Caco-2 (cell line): ENCODE measurements around the gene TRPM4. TPM values are rescaled to one million over a fixed set of nuclear protein-coding genes. Genes with fewer than 3 reads are reported as not detected.

Source experiments
- BruUV-seq: library from RNA; stranded (reverse); fragments of 400-500 nt; replicated peaks from 2 replicates; lab custom pipeline; 2021; lab: Mats Ljungman, UMichigan
- CTCF ChIA-PET: fragments of 300-600 bp; sonication (Branson Sonifier 250); formaldehyde crosslinking; loops from one replicate; lab custom pipeline; 2022; ENCODE audit warnings: antibody characterized with exemption; lab: Charles Lee
- POLR2A ChIA-PET: fragments of 300-600 bp; sonication (Branson Sonifier 250); formaldehyde crosslinking; loops from one replicate; lab custom pipeline; 2022; ENCODE audit warnings: antibody characterized with exemption; lab: Charles Lee
- DNase-seq, 2 experiments: peaks; one replicate each; pipeline versions ENCODE4 v3.0.0 to v3.0.0-alpha.2; 2020 to 2022
- H3K27me3 ChIP-seq: replicated peaks from 2 replicates; pipeline ENCODE4 v1.6.0; 2011; ENCODE audit warnings: low read length; ENCODE audit not compliant: control insufficient read depth, insufficient read depth
- H3K36me3 ChIP-seq: 2 replicates; pipeline ENCODE4 v1.5.1; 2011; ENCODE audit warnings: low read length; ENCODE audit not compliant: control insufficient read depth, insufficient read depth
- H3K4me1 ChIP-seq: fragments of 250-450 bp; sonication (Bioruptor Pico); 2 replicates; pipeline ENCODE4 v1.5.1; 2020; ENCODE audit warnings: mild to moderate bottlenecking
- H3K4me3 ChIP-seq: 2 replicates; pipeline ENCODE4 v1.5.1; 2011; ENCODE audit warnings: low read depth, mild to moderate bottlenecking, control low read depth, low read length
- H3K9me3 ChIP-seq: fragments of 250-450 bp; sonication (Bioruptor Pico); 2 replicates; pipeline ENCODE4 v1.5.1; 2020; ENCODE audit warnings: mild to moderate bottlenecking, moderate library complexity
- H3K27ac Mint-ChIP-seq: one replicate; pipeline ENCODE4 v1.8.0; 2022; ENCODE audit warnings: mixed read lengths; ENCODE audit not compliant: unreplicated experiment
- H3K27me3 Mint-ChIP-seq: one replicate; pipeline ENCODE4 v1.8.0; 2022; ENCODE audit warnings: mixed read lengths; ENCODE audit not compliant: insufficient read depth, unreplicated experiment
- H3K36me3 Mint-ChIP-seq: one replicate; pipeline ENCODE4 v1.8.0; 2022; ENCODE audit warnings: mild to moderate bottlenecking, mixed read lengths; ENCODE audit not compliant: insufficient read depth, unreplicated experiment
- H3K4me1 Mint-ChIP-seq: one replicate; pipeline ENCODE4 v1.8.0; 2022; ENCODE audit warnings: low read depth, mixed read lengths; ENCODE audit not compliant: unreplicated experiment
- H3K4me3 Mint-ChIP-seq: one replicate; pipeline ENCODE4 v1.8.0; 2022; ENCODE audit warnings: mild to moderate bottlenecking, moderate library complexity, mixed read lengths; ENCODE audit not compliant: unreplicated experiment
- H3K9me3 Mint-ChIP-seq: one replicate; pipeline ENCODE4 v1.8.0; 2022; ENCODE audit warnings: mixed read lengths; ENCODE audit not compliant: unreplicated experiment
- CTCF ChIP-seq, 2 experiments: fragments of 200-600 bp in 1 of 2; IDR thresholded peaks; 1 replicate in 1 of 2; 2 replicates in 1 of 2; pipeline versions ENCODE4 v1.5.1 to v1.8.0; 2011 to 2022; ENCODE audit warnings: antibody characterized with exemption in 1 of 2, control low read depth in 1 of 2, inconsistent platforms in 1 of 2, low read depth in 1 of 2, low read length in 1 of 2, mild to moderate bottlenecking in 1 of 2, moderate library complexity in 1 of 2; ENCODE audit not compliant: insufficient read depth in 1 of 2, severe bottlenecking in 1 of 2, unreplicated experiment in 1 of 2
- intact Hi-C: fragments of 100-400 bp; cut with micrococcal nuclease; formaldehyde crosslinking; loops from one replicate; pipeline ENCODE4 v1.10.0; 2022; ENCODE audit not compliant: unreplicated experiment
- total RNA-seq: library from RNA; stranded (reverse); gene quantifications from 2 replicates; pipeline ENCODE4 v1.2.3, GENCODE V29; 2022

Gene TRPM4
- total RNA-seq, 1 experiment from 2014 or later: 27.8 TPM

- Mint-ChIP-seq H3K36me3 (peaks cover 56% of the 10 kb centered on the region), H3K9me3 (no peaks in the 10 kb centered on the region), H3K4me3 (no peak overlapping the region), H3K27ac (no peak overlapping the region), H3K27me3 (no peaks in the 10 kb centered on the region), H3K4me1 (peaks cover 17% of the 10 kb centered on the region)
- no peaks in the 10 kb centered on the region for H3K9me3 ChIP-seq
- no TSS peak for BruUV-seq
- H3K27me3 ChIP-seq: no peaks in the 10 kb centered on the region
- intact Hi-C loops: no loop called here
- H3K4me1 ChIP-seq: no peaks in the 10 kb centered on the region
- ChIA-PET POLR2A (no interaction called here), CTCF (interaction anchor here (0.6 to 1.8 kb wide), 3 partner anchors 12 to 135 kb away, joined by 3 to 7 read pairs (median 4); no protein-coding TSS in a partner anchor)
- no peak overlapping the region for H3K4me3 ChIP-seq
- TF ChIP-seq CTCF (IDR thresholded peaks at IDR 0.05; ENCODE audit: insufficient read depth in 1 of 2, low read depth in 1 of 2, low read length in 1 of 2, severe bottlenecking in 1 of 2, unreplicated experiment in 1 of 2): no peak
- peaks cover 3% of the 10 kb centered on the region; the same call in 1 of the 2 replicates for H3K36me3 ChIP-seq
- no peak for DNase-seq
Measured at GRCh38 chr19:49109569-49110233, 47.9 kb upstream of the TRPM4 start.

- intact Hi-C loops: no loop called here
- no peaks in the 10 kb centered on the region for H3K27me3 ChIP-seq
- DNase-seq: no peak
- H3K4me1 ChIP-seq: 0 out of 2 replicates have a peak, but pooled peaks cover 4% of the 10 kb centered on the region
- no peaks in the 10 kb centered on the region for H3K9me3 ChIP-seq
- ChIA-PET CTCF (interaction anchor here (0.7 kb wide), 1 partner anchor 13 kb away, joined by 5 read pairs; no protein-coding TSS in a partner anchor), POLR2A (interaction anchor here (0.5 to 0.6 kb wide), 2 partner anchors 38 to 173 kb away, joined by 5 read pairs; no protein-coding TSS in a partner anchor)
- H3K4me3 Mint-ChIP-seq: no peak overlapping the region
- peaks cover 3% of the 10 kb centered on the region; the same call in 1 of the 2 replicates for H3K36me3 ChIP-seq
- H3K4me1 Mint-ChIP-seq: peaks cover 17% of the 10 kb centered on the region
- no peak overlapping the region for H3K27ac Mint-ChIP-seq
- TF ChIP-seq CTCF (IDR thresholded peaks at IDR 0.05; ENCODE audit: insufficient read depth in 1 of 2, low read depth in 1 of 2, low read length in 1 of 2, severe bottlenecking in 1 of 2, unreplicated experiment in 1 of 2): no peak
- no peaks in the 10 kb centered on the region for H3K9me3 Mint-ChIP-seq
- no peak overlapping the region for H3K4me3 ChIP-seq
- no peaks in the 10 kb centered on the region for H3K27me3 Mint-ChIP-seq
- no TSS peak for BruUV-seq
- H3K36me3 Mint-ChIP-seq: peaks cover 48% of the 10 kb centered on the region
Measured at GRCh38 chr19:49110567-49110966, 47.0 kb upstream of the TRPM4 start.

- CTCF ChIA-PET: interaction anchor here (0.6 to 0.8 kb wide), 4 partner anchors 14 to 653 kb away, joined by 3 to 9 read pairs (median 4); no protein-coding TSS in a partner anchor
- peaks cover 1% of the 10 kb centered on the region; the same call in 1 of the 2 replicates for H3K36me3 ChIP-seq
- H3K9me3 ChIP-seq: no peaks in the 10 kb centered on the region
- no peaks in the 10 kb centered on the region for H3K27me3 ChIP-seq
- Mint-ChIP-seq H3K4me3 (no peak overlapping the region), H3K36me3 (peaks cover 40% of the 10 kb centered on the region), H3K27ac (no peak overlapping the region), H3K27me3 (no peaks in the 10 kb centered on the region), H3K9me3 (no peaks in the 10 kb centered on the region), H3K4me1 (peaks cover 20% of the 10 kb centered on the region)
- POLR2A ChIA-PET: interaction anchor here (0.5 to 0.6 kb wide), 2 partner anchors 37 to 1094 kb away, joined by 4 to 5 read pairs; no protein-coding TSS in a partner anchor
- no peak overlapping the region for H3K4me3 ChIP-seq
- H3K4me1 ChIP-seq: 0 out of 2 replicates have a peak, but pooled peaks cover 4% of the 10 kb centered on the region
- intact Hi-C loops: no loop called here
- DNase-seq: no peak
- BruUV-seq: no TSS peak
- TF ChIP-seq CTCF (IDR thresholded peaks at IDR 0.05; ENCODE audit: insufficient read depth in 1 of 2, low read depth in 1 of 2, low read length in 1 of 2, severe bottlenecking in 1 of 2, unreplicated experiment in 1 of 2): no peak
Measured at GRCh38 chr19:49111218-49111998, 46.2 kb upstream of the TRPM4 start.
